Muscle layer of duodenum (tissue), 2 donors: ENCODE measurements around the gene BRCA1.

Experiments used
- H3K27ac ChIP-seq: one replicate; pipeline ENCODE4 v1.7.0; 2013; ENCODE audit warnings: mild to moderate bottlenecking, low read length
- H3K27me3 ChIP-seq: one replicate; pipeline ENCODE4 v1.7.0; 2013; ENCODE audit warnings: low read depth, mild to moderate bottlenecking, control low read depth, low read length
- H3K36me3 ChIP-seq, 2 donors: one replicate each; pipeline ENCODE4 v1.7.0; 2013; ENCODE audit warnings: low read length in 2 of 2, control low read depth in 1 of 2, mild to moderate bottlenecking in 1 of 2; ENCODE audit not compliant: insufficient read depth in 2 of 2, control insufficient read depth in 1 of 2
- H3K4me1 ChIP-seq, 2 donors: one replicate each; pipeline ENCODE4 v1.7.0; 2013; ENCODE audit warnings: low read length in 2 of 2, mild to moderate bottlenecking in 2 of 2, control low read depth in 1 of 2, moderate library complexity in 1 of 2; ENCODE audit not compliant: insufficient read depth in 2 of 2, control insufficient read depth in 1 of 2
- H3K4me3 ChIP-seq, 2 donors: one replicate each; pipeline ENCODE4 v1.7.0; 2013; ENCODE audit warnings: low read length in 2 of 2, low read depth in 1 of 2, mild to moderate bottlenecking in 1 of 2
- H3K9me3 ChIP-seq, 2 donors: one replicate each; pipeline ENCODE4 v1.7.0; 2013; ENCODE audit warnings: low read length in 2 of 2, control low read depth in 1 of 2, mild to moderate bottlenecking in 1 of 2; ENCODE audit not compliant: control insufficient read depth in 1 of 2
- donor health status: healthy.

BRCA1 gene

GRCh38 chr17:43092901-43093300, 32.3 kb downstream of the BRCA1 start:
- Histone ChIP-seq H3K4me1 (no peaks in the 10 kb centered on the region), H3K27ac (no peak overlapping the region), H3K36me3 (peaks cover 0 to 4% of the 10 kb centered on the region in 2 donors), H3K9me3 (no peaks in the 10 kb centered on the region), H3K4me3 (no peak overlapping the region), H3K27me3 (no peaks in the 10 kb centered on the region)

GRCh38 chr17:43090022-43090421, 35.1 kb downstream of the BRCA1 start:
- Histone ChIP-seq H3K27ac (no peak overlapping the region), H3K36me3 (peaks cover 0 to 4% of the 10 kb centered on the region in 2 donors), H3K4me1 (no peaks in the 10 kb centered on the region), H3K27me3 (no peaks in the 10 kb centered on the region), H3K9me3 (no peaks in the 10 kb centered on the region), H3K4me3 (no peak overlapping the region)

GRCh38 chr17:43085474-43085873, 39.7 kb downstream of the BRCA1 start:
- no peak overlapping the region for H3K27ac ChIP-seq
- H3K4me1 ChIP-seq, result no peaks in the 10 kb centered on the region
- H3K9me3 ChIP-seq, result no peaks in the 10 kb centered on the region
- peaks cover 7 to 9% of the 10 kb centered on the region in 2 donors for H3K36me3 ChIP-seq
- no peaks in the 10 kb centered on the region for H3K27me3 ChIP-seq
- H3K4me3 ChIP-seq, result no peak overlapping the region

DNA sequence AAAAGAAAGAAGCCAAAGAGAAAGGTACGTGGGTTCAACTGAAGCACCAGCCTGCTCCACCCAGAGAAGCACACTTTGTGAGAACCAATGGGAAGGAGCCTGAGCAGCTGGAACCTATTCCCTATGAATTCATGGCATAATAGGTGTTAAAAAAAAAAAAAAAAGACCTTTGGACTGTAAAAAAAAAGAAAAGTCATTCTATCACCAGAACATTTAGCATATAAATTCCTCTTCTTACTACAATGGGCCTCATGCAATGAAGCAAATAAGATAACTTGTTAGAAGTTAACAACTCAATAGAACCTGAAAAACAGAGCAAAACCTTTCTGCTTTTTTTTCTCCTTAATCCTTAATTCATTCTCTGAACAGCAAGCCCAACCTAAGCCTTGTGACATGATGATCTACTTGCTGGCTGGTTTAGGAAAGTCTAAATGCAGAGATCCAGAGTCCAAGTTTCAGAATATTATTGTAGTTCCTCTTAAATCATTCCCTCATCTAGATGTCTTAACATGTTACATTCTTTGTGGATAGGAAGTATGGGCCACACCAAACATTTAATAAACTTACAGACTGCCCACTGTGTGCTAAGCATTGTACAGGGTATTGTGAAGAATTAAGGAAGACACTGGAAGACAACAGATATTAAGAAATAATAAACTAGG, 45.4 kb downstream of the BRCA1 start:
- no peaks in the 10 kb centered on the region for H3K4me1 ChIP-seq
- H3K4me3 ChIP-seq, result no peak overlapping the region
- no peaks in the 10 kb centered on the region for H3K27me3 ChIP-seq
- H3K9me3 ChIP-seq, result no peaks in the 10 kb centered on the region
- H3K36me3 ChIP-seq, result peaks cover 7 to 9% of the 10 kb centered on the region in 2 donors
- no peak overlapping the region for H3K27ac ChIP-seq

DNA sequence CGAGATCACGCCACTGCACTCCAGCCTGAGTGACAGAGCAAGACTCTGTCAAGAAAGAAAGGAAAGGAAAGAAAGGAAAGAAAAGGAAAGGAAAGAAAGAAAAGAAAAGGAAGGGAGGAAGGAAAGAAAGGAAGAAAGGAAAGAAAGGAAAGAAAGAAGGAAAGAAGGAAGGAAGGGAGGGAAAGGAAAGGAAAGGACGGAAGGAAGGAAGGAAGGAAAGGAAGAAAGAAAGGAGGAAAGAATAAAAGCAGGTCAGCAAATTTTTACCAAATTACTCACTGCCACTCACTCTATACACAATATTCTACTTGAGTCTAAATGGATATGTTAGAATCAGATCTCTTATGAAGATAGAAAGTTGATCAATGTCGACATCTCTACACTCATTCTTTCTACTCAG, 50.3 kb downstream of the BRCA1 start:
- Histone ChIP-seq H3K36me3 (no peaks in the 10 kb centered on the region), H3K9me3 (no peaks in the 10 kb centered on the region), H3K4me3 (no peak overlapping the region), H3K27ac (no peak overlapping the region), H3K27me3 (no peaks in the 10 kb centered on the region), H3K4me1 (no peaks in the 10 kb centered on the region)

DNA sequence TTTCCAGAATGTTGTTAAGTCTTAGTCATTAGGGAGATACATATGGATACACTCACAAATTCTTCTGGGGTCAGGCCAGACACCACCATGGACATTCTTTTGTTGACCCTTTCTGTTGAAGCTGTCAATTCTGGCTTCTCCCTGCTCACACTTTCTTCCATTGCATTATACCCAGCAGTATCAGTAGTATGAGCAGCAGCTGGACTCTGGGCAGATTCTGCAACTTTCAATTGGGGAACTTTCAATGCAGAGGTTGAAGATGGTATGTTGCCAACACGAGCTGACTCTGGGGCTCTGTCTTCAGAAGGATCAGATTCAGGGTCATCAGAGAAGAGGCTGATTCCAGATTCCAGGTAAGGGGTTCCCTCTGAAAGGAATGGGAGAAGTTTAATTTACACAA, 54.3 kb downstream of the BRCA1 start:
- Histone ChIP-seq H3K36me3 (no peaks in the 10 kb centered on the region), H3K9me3 (no peaks in the 10 kb centered on the region), H3K4me3 (no peak overlapping the region), H3K4me1 (no peaks in the 10 kb centered on the region), H3K27ac (no peak overlapping the region), H3K27me3 (no peaks in the 10 kb centered on the region)

GRCh38 chr17:43070257-43070656, 54.9 kb downstream of the BRCA1 start:
- no peaks in the 10 kb centered on the region for H3K36me3 ChIP-seq
- H3K27me3 ChIP-seq, result no peaks in the 10 kb centered on the region
- H3K4me1 ChIP-seq, result no peaks in the 10 kb centered on the region
- no peaks in the 10 kb centered on the region for H3K9me3 ChIP-seq
- no peak overlapping the region for H3K4me3 ChIP-seq
- no peak overlapping the region for H3K27ac ChIP-seq

- Histone ChIP-seq H3K36me3 (no peaks in the 10 kb centered on the region), H3K4me3 (no peak overlapping the region), H3K27me3 (no peaks in the 10 kb centered on the region), H3K9me3 (no peaks in the 10 kb centered on the region), H3K4me1 (no peaks in the 10 kb centered on the region), H3K27ac (no peak overlapping the region)
These were observed 55.7 kb downstream of the BRCA1 start for GRCh38 chr17:43069368-43069898.

GRCh38 chr17:43068570-43069367, 56.4 kb downstream of the BRCA1 start:
- H3K9me3 ChIP-seq, result no peaks in the 10 kb centered on the region
- H3K27me3 ChIP-seq, result no peaks in the 10 kb centered on the region
- no peak overlapping the region for H3K4me3 ChIP-seq
- no peak overlapping the region for H3K27ac ChIP-seq
- no peaks in the 10 kb centered on the region for H3K4me1 ChIP-seq
- no peaks in the 10 kb centered on the region for H3K36me3 ChIP-seq

- Histone ChIP-seq H3K36me3 (no peaks in the 10 kb centered on the region), H3K4me1 (no peaks in the 10 kb centered on the region), H3K4me3 (no peak overlapping the region), H3K27me3 (no peaks in the 10 kb centered on the region), H3K9me3 (no peaks in the 10 kb centered on the region), H3K27ac (no peak overlapping the region)
These were observed 62.1 kb downstream of the BRCA1 start for GRCh38 chr17:43062984-43063638.

DNA sequence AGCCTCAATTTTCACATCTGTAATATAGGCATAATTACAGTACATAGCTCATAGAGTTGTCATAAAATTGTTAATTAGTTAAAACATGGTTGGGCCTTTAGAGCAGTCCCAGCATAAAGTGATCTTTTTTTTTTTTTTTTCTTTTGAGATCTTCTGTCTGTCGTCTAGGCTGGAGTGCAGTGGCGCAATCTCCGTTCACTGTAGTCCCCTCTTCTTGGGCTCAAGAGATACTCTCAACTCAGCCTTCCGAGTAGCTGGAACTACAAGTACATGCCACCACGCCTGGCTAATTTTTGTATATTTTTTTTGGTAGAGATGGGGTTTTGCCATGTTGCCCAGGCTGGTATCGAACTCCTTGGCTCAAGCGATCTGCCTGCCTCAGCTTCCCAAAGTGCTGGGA, 69.1 kb downstream of the BRCA1 start:
- Histone ChIP-seq H3K9me3 (no peaks in the 10 kb centered on the region), H3K27ac (no peak overlapping the region), H3K36me3 (no peaks in the 10 kb centered on the region), H3K4me3 (no peak overlapping the region), H3K4me1 (no peaks in the 10 kb centered on the region), H3K27me3 (no peaks in the 10 kb centered on the region)
